DOHH2 (cell line): ENCODE results near the gene IL16.

Experiments used
- CTCF ChIP-seq: fragments of 200-600 bp; sonication (generic); IDR thresholded peaks from one replicate; pipeline ENCODE4 v1.5.1; 2014; ENCODE audit warnings: antibody characterized with exemption, mild to moderate bottlenecking, low read depth, low read length; ENCODE audit not compliant: poor library complexity, severe bottlenecking
- EZH2phosphoT487 ChIP-seq: fragments of 200-600 bp; sonication (generic); IDR thresholded peaks from 2 replicates; pipeline ENCODE4 v1.6.1; 2017; ENCODE audit warnings: borderline replicate concordance, mild to moderate bottlenecking, antibody characterized with exemption, low read length, moderate library complexity, mixed read lengths

DNA sequence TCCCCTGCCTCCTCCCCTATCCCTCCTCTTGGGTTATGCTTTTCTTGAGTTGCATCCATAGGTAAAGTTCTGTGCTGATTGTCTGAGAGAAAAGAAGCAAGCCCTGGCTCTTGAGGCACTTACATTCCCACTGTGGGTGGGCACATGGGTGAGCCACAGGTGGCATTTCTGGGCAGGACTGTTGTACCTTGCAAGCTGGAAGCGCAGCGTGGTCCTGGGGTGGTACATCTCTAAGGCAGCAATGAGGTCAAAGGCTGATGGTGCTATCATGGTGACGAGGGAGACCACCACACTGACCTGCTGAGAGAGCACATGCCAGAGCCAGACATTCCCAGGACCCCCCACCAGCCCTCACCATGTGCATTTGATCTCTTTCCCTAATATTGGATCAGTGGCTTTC, 152.6 kb downstream of the IL16 start:
- TF ChIP-seq CTCF (no peak), EZH2phosphoT487 (no peak)
